ENCODE results near the gene RHBDF1.

GRCh38 chr16:75580-76501 lies 3.4 kb upstream of the RHBDF1 start:
- TF ChIP-seq CTCF (IDR thresholded peaks at IDR 0.05) (peak in 2 of 5 experiments; percentile 43 to 48), POLR2A (IDR thresholded peaks at IDR 0.05) (no peak), EP300 (IDR thresholded peaks at IDR 0.05) (no peak)
